Right lung (tissue), 5 donors: ENCODE results near the gene BLOC1S5. TPM values are rescaled to one million over a fixed set of nuclear protein-coding genes. Genes with fewer than 3 reads are reported as not detected.
"Not testable (repeated sequence)": the region's sequence is repeated elsewhere in the genome, so short reads cannot be mapped to it uniquely, and the experiment has no call there.

Experiments
- DNase-seq, 2 donors: peaks; one replicate each; pipeline ENCODE4 v3.0.0-alpha.2; 2013
- polyA plus RNA-seq, 5 donors: library from polyadenylated mRNA; unstranded; fragments of 120-200 nt; gene quantifications; one replicate each; pipeline versions ENCODE4 v1.2.1 to v1.2.3, GENCODE V29; 2013; ENCODE audit warnings: inconsistent platforms in 1 of 5, low replicate concordance in 1 of 5; ENCODE audit not compliant: insufficient read length in 5 of 5, insufficient read depth in 1 of 5

The BLOC1S5 gene
- polyA plus RNA-seq, 5 donors = 14.4 to 24.0 (median 21.2) TPM

DNA sequence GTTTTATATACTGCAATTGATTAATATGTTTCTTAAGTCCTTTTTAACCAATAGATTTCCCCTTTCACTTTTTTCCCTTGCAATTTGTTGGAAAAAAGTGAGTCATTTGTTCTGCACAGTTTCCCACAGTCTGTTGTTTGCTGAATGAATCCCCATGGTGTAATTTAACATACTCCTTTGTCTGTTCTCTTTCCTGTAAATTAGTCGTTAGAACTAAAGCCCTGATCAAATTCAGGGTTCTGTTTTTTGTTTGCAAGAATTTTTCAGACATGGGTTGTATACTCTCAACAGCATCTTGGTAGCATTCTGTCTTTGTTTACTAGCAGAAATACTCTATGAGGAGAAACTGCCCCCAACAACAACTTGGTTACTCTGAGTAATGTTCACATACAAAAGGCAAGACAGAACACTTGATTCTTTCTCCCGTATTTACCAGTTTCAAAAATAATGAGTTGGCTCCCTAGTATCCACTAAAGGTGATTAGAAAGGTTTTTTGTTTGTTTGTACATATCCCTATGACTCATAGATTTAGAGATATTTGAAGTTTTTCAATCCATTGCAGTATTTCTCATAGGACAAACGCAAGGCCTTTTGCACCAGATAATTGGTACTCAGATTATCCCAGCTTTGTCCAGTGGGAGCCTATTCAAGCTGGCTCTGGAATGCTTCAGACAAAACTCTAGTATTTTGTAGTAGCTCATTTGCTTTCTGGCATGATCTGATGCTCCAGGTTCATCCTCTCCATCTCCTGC, 16.5 kb downstream of the BLOC1S5 start:
- DNase-seq = no peak

DNA sequence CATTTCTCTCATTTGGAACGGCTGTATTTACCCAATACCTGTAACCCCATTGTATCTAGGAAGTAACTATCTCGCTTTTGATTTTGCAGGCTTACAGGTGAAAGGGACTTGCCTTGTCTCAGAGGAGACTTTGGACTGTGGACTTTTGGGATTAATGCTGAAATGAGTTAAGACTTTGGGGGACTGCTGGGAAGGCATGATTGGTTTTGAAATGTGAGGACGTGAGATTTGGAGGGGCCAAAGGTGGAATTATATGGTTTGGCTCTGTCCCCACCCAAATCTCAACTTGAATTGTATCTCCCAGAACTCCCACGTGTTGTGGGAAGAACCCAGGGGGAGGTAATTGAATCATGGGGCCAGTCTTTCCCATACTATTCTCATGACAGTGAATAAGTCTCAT, 18.4 kb downstream of the BLOC1S5 start:
- not testable (repeated sequence) for DNase-seq

DNA sequence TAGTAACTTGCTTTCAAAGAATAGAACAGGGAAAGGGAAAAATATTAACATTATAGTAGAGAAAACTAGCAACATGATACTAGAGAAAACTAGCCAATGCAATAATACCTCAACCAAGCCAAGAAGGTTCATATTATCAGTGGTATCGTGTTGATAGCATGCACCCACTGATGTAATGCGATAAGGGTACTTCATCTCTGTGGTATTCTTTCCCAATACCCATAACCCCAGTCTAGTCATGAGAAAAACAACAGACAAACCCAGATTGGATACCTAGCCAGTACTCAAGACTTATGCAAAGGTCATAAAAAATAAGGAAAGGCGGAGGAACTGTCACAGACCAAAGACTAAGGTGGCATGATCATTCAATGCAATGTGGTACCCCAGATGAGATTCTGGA, 21.0 kb downstream of the BLOC1S5 start:
- no peak for DNase-seq

DNA sequence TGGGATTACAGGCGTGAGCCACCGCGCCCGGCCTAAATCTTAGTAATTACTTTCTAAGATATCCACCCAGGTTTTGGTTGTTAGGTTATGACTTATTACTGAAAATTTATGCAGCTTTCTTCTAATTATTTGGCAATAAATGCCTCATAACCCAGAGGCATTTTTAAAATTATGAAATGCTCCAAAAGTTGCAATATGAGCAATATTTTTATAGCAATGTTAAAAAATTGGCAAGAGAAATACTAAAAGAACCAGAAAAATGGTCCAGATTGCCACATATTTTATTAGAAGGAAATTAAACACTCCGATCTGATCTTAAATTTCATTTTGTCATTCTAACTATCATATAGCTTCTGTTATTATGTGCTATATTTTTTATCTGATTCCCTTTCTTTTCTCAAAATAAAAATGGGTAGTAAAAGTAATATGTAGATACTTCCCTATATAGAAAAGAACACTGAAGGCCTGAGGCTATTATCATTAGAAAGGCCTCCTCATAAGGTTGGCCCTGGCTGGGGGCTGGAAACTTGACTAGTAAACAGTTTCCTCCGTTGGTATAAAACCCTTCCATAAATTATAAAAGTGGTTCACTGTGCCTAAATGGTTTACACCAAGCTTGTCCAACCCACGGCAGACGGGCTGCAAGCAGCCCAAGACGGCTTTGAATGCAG, 22.1 kb downstream of the BLOC1S5 start:
- DNase-seq = no peak

DNA sequence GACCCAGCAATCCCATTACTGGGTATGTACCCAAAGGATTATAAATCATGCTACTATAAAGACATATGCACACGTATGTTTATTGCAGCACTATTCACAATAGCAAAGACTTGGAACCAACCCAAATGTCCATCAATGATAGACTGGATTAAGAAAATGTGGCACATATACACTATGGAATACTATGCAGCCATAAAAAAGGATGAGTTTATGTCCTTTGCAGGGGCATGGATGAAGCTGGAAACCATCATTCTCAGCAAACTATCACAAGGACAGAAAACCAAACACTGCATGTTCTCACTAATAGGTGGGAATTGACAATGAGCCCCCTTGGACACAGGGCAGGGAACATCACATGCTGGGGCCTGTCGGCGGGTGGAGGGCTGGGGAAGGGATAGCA, 30.1 kb downstream of the BLOC1S5 start:
- DNase-seq = not testable (repeated sequence)

DNA sequence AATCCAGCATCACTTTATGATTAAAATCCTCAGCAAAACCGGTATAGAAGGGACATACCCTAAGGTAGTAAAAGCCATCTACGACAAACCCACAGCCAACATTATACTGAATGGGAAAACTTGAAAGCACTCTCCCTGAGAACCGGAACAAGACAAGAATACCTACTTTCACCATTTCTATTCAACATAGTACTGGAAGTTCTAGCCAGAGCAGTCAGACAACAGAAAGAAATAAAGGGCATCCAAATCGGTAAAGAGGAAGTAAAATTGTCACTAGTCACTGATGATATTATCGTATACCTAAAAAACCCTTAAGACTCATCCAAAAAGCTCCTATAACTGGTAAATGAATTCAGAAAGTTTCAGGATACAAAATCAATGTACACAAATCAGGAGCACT, 33.3 kb downstream of the BLOC1S5 start:
- no peak for DNase-seq

DNA sequence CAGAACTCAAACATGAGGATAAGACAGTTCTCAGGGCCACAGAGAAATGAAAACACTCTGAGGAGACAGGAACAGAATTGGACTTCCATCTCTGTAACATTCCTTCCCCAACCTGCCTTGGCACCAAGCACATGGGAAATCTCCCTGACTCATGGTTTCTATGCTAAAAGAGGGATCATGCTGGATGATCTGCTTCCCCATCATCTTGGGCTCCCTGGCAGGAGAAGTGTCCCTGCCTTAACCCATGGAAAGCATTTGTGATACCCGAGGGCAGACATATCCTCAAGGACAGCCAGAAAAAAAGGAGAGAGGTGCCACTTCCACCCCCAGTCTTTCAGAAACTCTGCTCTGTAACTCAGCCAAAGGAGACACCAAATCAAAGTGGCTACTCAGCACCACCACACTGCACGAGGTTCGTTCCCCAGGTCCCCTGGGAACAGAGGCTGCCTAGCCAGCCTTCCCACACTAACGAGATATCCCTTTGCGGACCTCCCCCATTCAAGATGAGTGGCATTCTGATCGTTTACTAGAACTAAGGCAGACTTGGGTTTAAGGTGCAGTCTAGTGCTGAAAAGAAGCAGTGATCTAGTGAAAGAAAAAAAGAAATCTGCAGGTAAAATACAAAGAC, 34.8 kb downstream of the BLOC1S5 start:
- no peak for DNase-seq

DNA sequence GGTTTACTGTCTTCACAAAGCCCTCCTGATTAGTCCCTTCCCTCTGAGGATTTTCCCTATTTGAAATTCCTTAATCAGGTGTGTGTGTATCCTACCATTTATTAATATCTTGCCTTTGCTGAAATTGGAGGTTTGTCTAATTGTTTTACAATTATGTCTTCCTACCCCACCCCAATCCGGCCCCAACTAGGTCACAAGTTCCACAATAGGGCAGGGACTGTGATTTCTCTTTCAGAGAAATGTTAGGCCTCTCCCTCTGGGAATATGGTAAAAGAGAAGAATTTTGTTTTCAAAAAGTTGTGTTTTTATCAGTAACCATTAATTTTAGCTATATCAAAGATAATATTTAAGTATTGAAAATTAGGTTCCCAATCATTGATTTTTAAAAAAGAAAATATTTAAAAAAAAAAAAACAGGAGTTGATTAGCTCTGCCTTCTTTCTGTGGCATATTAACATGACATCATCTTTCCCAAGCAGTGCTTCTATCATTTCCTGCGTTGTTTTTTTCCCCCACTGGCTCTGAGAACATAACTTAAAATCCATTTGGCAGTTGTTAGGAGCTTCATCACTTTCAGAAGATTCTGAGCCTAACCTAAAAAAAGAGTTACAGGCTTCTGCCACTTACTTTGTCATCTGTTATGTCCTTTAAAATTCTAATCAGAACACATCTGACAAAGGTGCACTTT, 36.1 kb downstream of the BLOC1S5 start:
- no peak for DNase-seq

DNA sequence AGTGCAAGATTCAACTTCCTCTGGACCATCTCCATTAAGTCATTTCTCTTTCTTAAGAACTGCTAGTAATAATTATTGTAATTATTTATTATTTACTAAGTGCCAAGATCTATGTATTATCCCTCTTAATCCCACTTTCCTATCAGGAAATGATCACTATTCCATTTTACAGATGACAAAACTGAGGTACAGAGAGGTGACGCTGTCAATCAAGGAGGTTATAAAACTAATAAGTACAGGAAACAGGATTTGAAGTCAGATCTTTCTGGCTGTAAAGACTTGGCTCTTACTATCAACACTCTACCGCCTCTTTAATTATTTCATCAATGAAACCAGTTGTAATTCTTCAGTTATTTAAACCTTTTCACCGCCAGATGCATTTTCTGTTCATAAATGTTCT, 37.4 kb downstream of the BLOC1S5 start:
- no peak for DNase-seq

DNA sequence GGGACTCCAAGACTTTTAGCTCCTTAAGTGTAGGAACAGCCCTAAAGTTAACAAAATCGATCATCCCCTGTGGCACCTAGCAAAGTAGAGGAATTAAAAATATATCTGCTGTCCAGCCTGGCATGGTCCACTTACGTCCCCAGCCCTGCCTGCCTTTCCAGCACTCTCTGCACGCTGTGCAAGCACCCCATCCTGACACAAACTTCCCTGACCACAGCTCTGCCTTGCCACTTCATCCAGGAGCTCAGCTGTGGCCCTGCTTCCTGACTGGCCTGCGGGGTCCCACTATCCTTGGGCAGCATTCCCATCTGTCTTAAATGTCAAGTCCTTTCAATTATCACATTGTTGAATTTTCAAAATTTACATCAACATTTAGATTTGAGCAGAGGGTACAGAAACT, 39.0 kb downstream of the BLOC1S5 start:
- DNase-seq = no peak

DNA sequence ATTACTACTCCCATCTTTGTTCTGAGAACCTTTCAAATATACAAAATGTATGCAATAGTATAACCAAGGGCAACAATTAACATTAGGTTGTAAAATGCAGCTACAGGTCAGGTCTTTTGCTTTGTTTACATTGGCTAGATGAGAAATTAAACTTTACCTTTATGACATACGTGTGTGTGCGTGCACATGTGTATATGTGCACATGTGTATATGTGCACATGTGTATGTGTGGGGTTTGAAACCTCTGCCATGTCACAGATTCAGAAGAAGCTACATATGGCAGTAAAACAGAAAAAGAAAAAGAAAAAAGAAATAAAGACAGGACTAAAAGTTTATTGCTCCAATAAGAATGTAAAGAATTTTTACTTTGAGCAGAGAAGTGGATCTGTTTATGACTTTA, 40.6 kb downstream of the BLOC1S5 start:
- no peak for DNase-seq

DNA sequence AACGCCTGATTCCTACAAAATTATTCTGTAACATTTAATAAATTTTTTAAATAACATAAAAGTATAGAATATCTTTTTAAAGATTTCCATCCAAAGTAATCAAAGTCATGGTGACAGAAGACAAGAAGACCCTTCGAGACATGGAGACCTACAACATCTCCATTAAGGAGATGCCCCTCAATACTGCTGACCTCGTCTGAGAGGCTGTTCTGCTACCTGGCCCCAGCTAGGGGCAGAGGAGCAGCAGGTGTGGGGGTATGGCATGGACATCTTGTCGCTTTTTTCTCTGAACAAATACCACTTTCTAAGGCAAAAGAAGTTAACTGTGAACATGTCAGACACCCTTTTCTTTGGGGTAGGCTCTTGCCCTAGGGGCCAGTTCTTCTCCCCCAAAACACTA, 44.1 kb downstream of the BLOC1S5 start:
- DNase-seq = no peak

DNA sequence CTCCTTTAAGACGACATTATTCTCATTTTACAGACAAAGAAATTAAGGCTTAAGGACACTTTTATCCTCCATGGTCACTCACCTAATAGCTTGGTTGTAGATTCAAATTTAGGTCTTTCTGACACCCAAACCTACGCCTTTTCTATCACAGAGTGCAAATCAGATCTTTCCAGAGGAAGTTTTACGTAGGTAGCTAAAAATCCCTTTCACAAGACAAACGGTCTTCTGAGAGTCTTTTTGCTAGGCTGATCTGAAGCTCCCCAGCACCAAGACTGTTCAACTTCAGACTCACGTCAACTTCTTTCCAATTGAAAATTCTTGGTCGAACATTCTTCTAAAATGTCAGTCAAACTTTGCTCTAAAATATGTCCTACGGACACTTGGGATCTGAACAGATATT, 46.5 kb downstream of the BLOC1S5 start:
- DNase-seq = no peak

DNA sequence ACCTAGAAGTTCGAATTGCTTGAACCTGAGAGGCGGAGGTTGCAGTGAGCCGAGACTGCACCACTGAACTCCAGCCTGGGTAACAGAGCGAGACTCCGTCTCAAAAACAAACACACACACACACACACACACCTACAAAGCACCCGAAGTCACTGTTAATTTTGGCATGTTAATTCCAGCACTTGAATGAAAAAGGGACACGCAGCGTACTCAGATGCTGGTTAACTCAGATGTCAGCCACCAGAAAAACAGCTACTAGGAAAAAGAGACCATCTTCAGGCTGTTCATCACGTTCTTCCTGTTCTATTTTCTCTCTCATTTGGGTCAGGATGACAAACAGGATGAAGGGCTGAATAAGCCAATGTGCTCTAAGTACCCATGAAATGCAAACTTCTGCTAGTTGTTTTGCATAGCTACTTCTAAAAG, 46.9 kb downstream of the BLOC1S5 start:
- no peak for DNase-seq

DNA sequence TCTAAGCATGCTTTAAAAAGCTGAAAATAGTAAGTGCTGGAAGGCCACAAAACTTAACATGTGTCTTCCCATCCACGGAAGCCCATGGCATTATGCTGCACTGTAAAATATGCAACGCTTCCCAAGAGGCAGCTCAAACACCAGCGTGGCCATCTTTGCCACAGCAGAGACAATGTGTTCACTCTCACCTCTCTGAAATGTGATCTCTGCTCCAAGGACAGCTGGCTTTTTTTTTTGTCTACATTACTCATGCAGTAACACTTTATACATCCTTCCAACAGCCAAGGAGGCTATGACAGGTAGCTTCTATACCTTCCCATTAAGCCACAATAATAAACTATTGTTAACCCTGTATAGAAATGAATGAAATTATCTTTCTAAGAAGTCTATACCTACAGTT, 49.2 kb downstream of the BLOC1S5 start:
- no peak for DNase-seq

DNA sequence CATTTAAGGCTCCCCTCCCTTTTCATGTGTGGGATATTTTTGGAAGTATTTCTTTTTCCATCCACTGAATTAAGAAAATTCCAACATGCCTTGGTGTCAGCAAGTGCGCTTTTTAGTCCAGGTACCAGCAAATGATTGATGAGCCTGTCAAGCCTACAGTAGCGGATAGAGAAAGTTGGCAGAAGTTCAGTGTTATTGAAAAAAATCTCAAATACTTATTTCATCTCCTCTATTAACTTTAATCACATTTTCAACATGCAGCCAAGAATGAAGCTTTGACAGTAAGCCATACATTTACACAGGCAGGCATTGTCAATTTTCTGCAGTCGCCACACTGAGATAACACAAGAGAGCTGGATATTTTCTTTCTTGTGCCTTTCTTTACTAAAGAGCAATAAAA, 50.4 kb downstream of the BLOC1S5 start:
- no peak for DNase-seq

DNA sequence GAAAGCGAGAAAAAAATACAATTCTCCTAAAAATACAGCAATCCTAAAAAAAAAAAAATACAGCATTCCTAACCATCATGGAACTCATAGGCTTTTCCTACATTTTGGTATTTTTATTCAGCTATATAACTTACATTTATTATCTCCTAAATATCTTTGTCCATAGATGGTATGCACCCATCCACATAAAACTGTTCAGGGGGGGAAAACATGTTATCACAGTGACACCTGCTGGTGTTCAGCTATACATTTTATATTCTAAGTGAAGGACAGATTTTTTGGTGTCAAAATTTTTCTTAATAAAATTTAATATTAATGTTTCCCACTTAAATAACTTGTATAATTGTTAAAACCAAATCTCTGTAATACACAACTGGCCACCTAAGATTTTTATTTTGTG, 58.0 kb downstream of the BLOC1S5 start:
- DNase-seq = no peak

DNA sequence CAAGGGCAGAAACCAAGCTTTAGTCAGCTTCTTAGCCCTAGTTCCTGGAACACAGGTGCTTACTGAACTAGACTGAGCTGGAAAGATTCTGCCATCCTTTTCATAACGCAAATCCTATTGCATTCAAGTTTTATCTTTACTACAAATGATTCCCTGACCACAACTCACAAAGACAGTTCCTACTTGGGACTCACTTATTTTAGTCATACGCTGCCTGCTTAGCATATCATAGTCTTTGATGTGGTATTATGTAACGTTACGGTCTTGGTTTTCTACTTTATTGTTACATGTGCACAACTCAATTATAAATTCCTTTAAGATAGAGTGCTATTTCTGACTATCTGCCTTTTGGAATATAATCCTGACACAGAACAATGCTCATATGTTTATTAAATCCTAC, 59.1 kb downstream of the BLOC1S5 start:
- DNase-seq = no peak

DNA sequence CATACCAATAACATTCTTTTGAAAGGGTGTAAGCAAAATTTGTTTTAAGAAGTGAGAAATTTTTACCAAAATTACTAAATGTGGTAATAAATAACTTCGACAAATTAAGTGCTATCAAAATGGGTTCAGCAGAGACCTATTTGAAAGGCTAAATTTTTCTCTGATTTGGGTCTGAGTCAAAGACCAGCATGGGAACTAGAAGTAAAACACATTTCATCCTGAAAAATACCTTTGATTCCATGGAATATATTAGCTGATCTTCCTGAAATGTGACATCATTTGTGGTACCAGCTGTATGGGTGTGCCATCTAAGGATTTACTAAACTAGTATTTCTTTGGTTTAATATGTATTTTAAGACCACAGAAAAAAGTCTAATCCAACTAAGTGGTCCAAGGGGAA, 63.6 kb downstream of the BLOC1S5 start:
- DNase-seq = no peak

DNA sequence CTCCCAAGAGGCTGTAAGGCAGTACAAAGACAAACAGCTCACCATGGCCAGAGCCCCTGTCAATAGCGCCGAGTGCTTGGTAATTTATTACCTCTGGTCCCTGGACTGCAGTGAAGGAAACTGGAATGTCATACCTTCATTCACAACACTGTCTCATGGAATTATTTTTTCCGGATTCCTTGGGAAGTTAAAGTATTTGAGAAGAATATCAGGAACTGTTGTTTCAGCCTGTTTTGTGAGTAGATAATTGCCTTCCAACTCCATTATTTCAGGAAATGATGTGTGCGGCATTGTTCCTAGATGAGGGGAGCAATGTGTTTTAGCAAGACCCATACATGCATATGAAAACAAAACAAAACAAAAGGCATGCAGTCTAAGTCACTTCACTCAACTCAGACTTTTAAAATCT, 64.0 kb downstream of the BLOC1S5 start:
- no peak for DNase-seq

DNA sequence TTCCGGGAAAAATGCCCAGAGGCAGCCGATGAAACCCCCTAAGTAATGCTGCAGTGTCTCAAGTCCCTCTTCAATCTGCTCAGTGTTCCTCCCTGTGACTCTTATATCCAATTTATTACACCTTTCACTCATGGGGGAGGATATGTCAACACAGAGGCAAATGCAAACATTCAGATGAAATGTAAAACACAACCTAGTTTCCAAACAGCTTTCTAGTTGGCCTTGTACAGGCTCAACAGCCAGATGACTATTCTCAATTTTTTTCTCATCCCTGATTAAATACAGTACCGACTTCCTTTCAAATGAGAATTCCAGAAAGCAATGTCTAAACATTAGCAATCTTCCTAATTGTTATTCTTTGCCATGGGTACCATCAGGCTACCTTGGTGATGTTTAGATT, 65.0 kb downstream of the BLOC1S5 start:
- no peak for DNase-seq

DNA sequence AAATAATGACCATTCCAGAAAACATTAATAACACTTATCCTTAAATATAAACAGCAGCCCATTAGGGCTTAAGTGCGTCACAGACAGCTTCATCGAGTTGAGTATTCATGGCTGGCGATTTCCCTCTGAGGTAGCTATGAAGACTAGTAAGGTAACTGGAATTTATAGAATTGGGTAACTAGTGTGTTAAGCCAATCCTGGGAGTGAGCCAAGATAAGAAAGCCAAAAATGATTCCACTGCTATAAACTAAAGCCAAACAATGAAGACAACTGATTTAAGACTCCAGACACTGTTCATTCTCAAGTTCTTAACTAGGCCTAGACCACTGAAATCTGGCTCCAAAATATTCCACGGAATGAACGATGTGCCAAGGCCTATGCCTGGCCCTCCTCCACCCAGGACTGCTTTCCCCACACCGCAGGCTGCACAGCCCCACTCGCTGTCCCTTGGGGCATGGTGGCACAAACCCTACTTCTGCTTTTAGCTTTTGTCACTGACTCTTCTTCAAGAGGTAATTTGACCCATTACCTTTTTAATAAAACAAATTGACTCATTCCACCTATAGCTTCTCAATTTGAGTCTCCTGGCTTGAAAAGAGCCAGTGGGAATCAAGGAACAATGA, 66.0 kb downstream of the BLOC1S5 start:
- no peak for DNase-seq
